AG08396 (cell line): ENCODE results near the gene PFN1.

Experiments
- DNase-seq: peaks from one replicate; pipeline ENCODE4 v3.0.0; 2012; ENCODE audit warnings: low spot score, mixed read lengths

Gene PFN1

GRCh38 chr17:4967539-4968485, 19.5 kb upstream of the PFN1 start, which contains the start of gene SPAG7:
Gene SPAG7, minus strand, starts transcription at chr17:4967817. Its CDS starts 13 bp downstream, at chr17:4967804.
- peak; percentile 95 for DNase-seq

GRCh38 chr17:4966844-4967538, 18.7 kb upstream of the PFN1 start:
- DNase-seq: peak; percentile 98

DNA sequence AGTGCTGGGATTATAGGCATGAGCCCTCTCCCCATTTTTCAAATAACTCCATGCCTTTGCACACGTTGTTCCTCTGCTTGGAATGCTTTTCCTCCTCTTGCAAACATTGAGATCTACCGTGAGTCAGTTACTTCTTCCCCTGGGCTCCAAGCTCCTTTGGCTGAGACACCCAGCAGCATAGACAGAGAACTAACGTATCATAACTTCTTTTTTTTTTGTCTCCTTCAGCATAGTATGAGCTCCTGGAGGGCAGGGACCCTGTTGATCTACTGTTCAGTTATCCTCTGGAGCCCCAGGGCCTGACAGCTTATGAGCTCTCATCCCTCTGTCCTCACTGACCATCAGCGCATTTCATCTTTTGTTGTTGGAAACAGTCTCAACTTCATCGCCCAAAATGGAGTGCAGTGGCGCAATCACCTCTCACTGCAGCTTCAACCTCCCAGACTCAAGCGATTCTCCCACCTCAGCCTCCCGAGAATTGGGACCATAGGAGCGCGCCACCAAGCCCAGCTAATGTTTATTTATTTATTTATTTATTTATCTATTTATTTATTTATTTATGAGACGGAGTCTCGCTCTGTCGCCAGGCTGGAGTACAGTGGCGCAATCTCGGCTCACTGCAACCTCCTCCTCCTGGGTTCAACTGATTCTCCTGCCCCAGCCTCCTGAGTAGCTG, 17.1 kb upstream of the PFN1 start:
- no peak for DNase-seq

GRCh38 chr17:4960279-4960922, 12.1 kb upstream of the PFN1 start:
- DNase-seq: no peak

GRCh38 chr17:4959261-4959965, 11.1 kb upstream of the PFN1 start:
- no peak for DNase-seq

DNA sequence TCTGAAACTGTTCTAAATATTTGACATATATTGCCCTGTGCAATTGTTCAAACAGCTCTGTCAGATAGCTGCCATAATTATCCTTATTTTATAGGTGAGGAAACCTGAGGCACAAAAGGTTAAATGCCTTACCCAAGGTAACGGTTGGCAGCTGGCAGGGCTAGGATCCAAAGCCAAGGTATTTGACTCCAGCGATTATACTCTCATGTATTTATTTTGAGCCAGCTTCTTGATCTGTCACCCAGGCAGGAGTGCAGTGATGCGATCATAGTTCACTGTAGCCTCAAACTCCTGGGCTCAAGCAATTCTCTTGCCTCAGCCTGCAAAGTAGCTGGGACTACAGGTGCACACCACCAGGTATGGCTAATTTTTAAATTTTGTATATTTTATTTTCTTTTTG, 9.8 kb upstream of the PFN1 start:
- DNase-seq: no peak

GRCh38 chr17:4956493-4957061, 8.2 kb upstream of the PFN1 start:
- DNase-seq: no peak

GRCh38 chr17:4955091-4955490, 6.8 kb upstream of the PFN1 start:
- no peak for DNase-seq

DNA sequence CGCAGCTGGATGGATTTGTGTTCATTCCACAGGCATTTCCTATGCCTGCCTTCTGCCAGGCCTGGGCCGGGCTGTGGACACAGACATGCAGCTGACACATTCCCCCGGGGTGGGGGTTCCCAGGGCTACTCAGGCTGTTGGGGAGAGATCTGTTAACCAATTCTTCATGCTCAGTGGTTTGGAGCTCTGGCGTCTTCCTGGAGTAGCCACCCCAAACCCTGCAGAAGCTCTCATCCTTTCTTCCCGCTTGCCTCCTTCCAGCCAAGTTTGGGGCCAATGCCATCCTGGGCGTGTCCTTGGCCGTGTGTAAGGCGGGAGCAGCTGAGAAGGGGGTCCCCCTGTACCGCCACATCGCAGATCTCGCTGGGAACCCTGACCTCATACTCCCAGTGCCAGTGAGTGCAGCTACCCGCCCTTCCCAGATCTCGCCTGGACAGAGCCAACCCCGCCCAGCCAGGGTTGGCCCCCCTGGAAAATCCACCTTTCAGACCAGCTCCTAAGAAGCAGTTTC, 5.2 kb upstream of the PFN1 start:
- DNase-seq: peak; percentile 81

GRCh38 chr17:4951486-4951885, 3.2 kb upstream of the PFN1 start:
- no peak for DNase-seq

DNA sequence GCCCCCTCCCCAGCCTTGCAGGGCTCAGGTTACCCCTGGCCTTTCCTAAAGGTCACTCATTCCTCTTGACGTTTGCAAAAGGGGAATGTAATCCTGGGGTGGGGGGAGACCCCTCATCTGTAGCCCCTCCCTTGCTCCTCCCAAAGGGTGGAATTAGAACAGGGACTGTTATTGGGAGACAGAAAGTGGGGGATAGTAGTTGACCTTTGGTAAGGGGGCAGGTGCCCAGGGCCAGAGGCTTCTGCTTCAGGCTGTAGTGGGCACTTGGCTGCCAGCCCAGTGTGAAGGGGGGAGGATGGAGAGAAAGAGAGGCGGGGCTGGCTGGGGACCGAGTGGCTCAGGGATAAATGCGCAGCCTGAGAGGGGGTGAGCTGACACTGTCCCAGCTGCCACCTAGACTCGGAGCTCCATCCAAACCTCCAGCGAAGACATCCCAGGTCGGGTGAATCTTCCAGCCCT, 2.4 kb upstream of the PFN1 start, which contains the start of gene ENO3:
Gene ENO3 (plus strand): TSS at position 374 of the 459 bp plus-strand sequence. CDS start 711 bp downstream, outside the sequence.
- no peak for DNase-seq

- no peak for DNase-seq
Measured at GRCh38 chr17:4950075-4950745, 1.9 kb upstream of the PFN1 start.

DNA sequence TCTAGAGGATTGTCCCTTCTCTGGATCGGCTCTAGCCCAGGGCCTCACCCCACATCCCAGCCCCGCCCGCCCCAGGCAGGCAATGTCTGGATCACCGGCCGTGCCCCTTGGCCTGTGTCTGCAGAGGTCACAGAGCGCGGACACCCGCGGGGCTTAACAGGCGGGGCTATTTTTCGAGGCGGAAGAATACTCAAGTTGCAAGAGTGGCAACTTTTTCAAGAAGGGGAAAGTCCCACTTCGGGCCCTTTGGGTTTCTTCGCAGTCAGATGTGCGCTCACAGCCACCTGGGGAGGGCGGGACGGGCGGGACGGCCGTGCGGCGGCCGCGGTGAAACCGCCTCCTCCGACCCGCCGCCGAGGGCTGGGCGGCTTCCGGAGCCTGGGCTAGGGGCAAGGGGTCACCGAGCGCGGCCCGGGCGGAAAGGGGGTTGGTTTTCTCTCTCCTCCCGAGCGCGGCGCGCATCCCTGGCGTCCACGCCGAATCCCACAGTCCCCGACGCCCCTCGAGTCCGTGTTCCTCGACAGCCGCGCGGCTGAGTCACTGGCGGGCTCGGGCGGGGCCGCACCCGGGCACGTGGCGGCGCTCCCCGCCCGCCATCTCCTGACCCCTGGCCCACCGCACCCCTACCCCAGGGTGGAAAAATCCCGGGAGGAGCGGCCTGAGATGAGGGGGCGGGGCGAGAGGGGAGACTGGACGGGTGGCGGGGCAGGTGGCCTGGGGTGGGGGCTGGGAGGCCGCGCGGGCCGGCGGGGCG, 1.2 kb upstream of the PFN1 start:
- peak; percentile 78 for DNase-seq

- peak; percentile 96 for DNase-seq
Measured at GRCh38 chr17:4948931-4949320, 596 bp upstream of the PFN1 start.

DNA sequence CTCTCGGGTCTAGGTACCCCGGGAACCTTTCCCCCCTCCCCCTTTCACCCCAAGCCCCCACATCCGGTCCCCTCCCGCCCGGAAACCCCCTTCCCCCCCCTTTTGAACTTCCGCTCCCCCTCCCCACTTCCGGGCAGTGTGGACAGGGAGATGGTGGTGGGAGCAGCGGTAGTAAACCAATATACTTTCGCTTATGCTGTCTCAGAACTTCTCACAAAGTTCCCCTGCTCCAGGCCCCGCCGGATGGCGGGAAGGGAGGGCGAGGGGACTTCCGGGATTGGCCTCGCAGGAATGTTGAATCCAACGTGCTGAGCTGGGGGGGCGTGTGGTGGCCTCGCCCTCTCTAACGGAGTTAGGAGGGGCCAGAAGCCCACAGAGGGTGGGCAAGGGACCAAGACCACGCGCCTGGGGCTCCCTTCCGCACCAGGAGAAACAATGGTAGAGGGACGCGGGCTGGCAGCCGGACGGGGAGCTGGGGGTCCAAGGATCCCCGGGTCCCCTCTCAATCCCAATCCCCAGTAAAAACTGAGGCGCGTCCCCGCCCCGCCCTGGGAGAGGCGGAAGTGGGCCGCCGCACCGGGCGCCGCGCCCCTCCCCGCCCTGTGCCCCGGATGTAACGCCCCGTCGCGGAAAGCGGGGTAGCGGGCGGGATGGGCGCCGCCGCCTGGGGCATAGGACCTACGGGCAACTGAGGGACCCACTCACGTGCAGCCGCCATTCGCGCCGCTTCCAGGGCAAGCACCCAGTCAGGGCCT, 742 bp downstream of the PFN1 start:
- peak; percentile 60 for DNase-seq

DNA sequence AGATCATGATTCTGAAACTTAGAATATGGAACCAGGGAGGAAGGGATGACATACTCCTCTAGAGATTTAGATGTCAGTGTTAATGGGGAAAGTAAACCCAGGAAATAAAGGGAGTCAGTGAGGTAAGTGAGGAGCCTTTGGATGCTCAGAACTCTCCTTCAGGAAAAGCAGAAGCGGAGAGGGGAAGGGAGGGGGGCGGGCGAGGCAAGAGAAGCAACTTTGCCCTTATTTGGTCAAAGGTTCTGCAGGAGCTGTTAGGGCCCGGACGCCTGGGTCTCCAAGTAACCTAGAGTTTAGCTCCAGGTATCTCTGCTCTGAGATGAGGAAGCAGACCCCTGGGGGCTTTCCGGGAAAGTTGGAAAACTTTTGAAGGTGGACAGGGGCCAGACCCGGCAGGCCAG, 1.3 kb downstream of the PFN1 start:
- no peak for DNase-seq

GRCh38 chr17:4946312-4946976, 1.9 kb downstream of the PFN1 start:
- DNase-seq: no peak

GRCh38 chr17:4945944-4946280, 2.4 kb downstream of the PFN1 start:
- no peak for DNase-seq
